Measurements from ENCODE around the gene FAM180A. TPM values are rescaled to one million over a fixed set of nuclear protein-coding genes. Genes with fewer than 3 reads are reported as not detected.

The FAM180A gene
- total and polyA plus RNA-seq, 10 donors: 0.19 to 1.3 (median 0.85) TPM; not detected in 5

DNA sequence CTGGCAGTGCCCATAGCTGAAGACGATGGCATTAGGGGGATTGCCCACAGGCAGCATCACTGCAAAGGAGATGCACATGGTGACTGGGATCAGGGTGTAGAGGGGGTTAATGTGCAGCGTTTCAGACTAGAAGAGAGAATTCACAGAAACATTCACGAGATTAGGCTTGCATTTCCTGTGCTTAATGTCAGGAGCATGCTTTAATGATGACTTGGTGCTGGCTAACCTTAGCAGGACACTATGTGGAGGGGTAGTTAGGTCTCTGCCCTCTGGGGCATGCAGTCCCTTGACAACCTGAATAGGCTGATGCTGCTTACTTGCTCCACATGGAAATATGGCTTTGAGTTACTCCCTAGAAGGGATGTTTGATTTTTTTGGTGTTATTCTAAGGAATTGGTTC is 64.5 kb downstream of the FAM180A start:
- Histone ChIP-seq H3K27me3 (replicated peaks in 1 of 7) (no peaks in the 10 kb centered on the region), H3K36me3 (peaks cover 0 to 53% (median 0%) of the 10 kb centered on the region in 6 donors), H3K27ac (no peak overlapping the region), H3K4me1 (peaks cover 0 to 13% (median 0%) of the 10 kb centered on the region in 6 donors), H3K4me3 (no peak overlapping the region), H3K9me3 (no peaks in the 10 kb centered on the region)
- 52 to 76% (median 72%) methylated on average over 3 of the region's 3 CpGs for WGBS, 5 donors
- TF ChIP-seq POLR2AphosphoS5 (IDR thresholded peaks at IDR 0.05): no peak
- TF ChIP-seq, protein P1, sequence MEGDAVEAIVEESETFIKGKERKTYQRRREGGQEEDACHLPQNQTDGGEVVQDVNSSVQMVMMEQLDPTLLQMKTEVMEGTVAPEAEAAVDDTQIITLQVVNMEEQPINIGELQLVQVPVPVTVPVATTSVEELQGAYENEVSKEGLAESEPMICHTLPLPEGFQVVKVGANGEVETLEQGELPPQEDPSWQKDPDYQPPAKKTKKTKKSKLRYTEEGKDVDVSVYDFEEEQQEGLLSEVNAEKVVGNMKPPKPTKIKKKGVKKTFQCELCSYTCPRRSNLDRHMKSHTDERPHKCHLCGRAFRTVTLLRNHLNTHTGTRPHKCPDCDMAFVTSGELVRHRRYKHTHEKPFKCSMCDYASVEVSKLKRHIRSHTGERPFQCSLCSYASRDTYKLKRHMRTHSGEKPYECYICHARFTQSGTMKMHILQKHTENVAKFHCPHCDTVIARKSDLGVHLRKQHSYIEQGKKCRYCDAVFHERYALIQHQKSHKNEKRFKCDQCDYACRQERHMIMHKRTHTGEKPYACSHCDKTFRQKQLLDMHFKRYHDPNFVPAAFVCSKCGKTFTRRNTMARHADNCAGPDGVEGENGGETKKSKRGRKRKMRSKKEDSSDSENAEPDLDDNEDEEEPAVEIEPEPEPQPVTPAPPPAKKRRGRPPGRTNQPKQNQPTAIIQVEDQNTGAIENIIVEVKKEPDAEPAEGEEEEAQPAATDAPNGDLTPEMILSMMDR (IDR thresholded peaks at IDR 0.05 in 8 of 11, conservative IDR thresholded peaks at IDR 0.05 in 3 of 11): no peak
- TF ChIP-seq POLR2A (IDR thresholded peaks at IDR 0.05): no peak
- no peak for DNase-seq
- intact Hi-C loops (cut with DNase I; ENCODE audit: low total_unique reads): no loop called here

DNA sequence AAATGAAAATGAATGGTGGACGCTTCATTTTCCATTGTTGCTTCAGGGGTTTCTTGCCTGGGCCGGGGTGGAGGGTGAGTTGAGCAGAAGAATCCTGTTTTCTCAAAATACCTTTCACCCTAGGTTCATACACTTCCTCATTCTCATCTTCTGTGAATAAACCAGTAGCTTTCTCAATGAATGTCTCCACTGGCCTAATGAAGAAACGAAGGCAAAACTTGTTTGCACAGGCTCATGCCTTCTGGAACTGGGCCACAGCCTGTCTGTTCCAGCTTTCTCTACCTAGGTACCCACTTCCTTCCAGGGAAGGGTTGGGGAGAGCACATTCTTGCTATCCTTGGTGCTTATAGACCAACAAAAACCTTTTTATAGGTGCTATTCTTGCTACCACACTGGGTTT is 65.0 kb downstream of the FAM180A start:
- TF ChIP-seq POLR2A (IDR thresholded peaks at IDR 0.05): no peak
- WGBS, 5 donors: 79 to 87% (median 85%) methylated on average over 3 of the region's 3 CpGs
- Histone ChIP-seq H3K4me3 (no peak overlapping the region), H3K9me3 (no peaks in the 10 kb centered on the region), H3K27ac (no peak overlapping the region), H3K36me3 (peaks cover 0 to 53% (median 0%) of the 10 kb centered on the region in 6 donors), H3K4me1 (peaks cover 0 to 13% (median 0%) of the 10 kb centered on the region in 6 donors), H3K27me3 (replicated peaks in 1 of 7) (no peaks in the 10 kb centered on the region)
- intact Hi-C loops (cut with DNase I; ENCODE audit: low total_unique reads): no loop called here
- DNase-seq: no peak

DNA sequence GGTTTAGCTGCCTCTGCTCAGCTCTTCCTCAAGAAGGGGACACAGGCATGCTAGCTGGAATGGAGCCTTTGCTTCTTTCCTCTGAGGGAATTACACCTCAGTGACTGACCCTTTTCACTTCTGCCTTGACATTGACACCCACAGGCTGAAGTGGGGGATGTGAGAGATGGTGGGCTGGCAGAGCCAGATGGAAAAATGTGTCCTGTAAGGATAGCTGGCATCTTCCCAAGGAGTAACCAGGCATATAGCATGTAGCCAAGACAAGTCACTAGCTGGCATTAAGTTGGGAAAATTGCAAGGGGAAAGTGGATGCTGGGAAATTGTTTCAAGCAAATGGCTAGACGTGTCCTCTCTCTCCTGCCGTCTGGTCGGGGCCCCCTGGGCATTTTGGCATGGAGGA is 66.4 kb downstream of the FAM180A start:
- Histone ChIP-seq H3K4me1 (peaks cover 0 to 13% (median 0%) of the 10 kb centered on the region in 6 donors), H3K27me3 (replicated peaks in 1 of 7) (no peaks in the 10 kb centered on the region), H3K27ac (no peak overlapping the region), H3K4me3 (no peak overlapping the region), H3K36me3 (peaks cover 0 to 65% (median 0%) of the 10 kb centered on the region in 6 donors), H3K9me3 (no peaks in the 10 kb centered on the region)
- intact Hi-C loops (cut with DNase I; ENCODE audit: low total_unique reads): no loop called here
- no peak for DNase-seq
- 75 to 97% (median 96%) methylated on average over 3 of the region's 3 CpGs for WGBS, 5 donors
- TF ChIP-seq, protein P1 (IDR thresholded peaks at IDR 0.05 in 8 of 11, conservative IDR thresholded peaks at IDR 0.05 in 3 of 11): no peak
- TF ChIP-seq POLR2A (IDR thresholded peaks at IDR 0.05) (no peak), POLR2AphosphoS5 (IDR thresholded peaks at IDR 0.05) (no peak)

DNA sequence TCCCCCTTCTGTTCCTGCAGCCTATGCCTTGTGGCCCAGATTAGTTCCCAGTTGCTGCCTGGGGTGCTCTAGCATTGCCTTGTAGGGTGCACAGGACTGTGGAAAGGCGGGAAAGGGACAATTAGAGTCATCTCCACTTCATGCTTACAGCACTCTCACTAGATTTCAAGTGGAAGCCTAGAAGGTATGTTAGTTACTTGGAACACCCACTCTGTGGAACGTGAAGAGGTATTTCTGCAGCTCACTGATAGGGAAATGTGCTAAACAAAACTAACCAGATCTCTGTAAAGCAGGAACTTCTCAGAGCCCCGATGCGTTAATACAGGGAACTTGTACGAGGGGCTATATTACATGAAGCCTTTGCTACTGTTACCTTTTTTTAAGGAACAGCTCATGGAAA is 66.9 kb downstream of the FAM180A start:
- Histone ChIP-seq H3K4me3 (no peak overlapping the region), H3K36me3 (peaks cover 0 to 66% (median 1%) of the 10 kb centered on the region in 6 donors), H3K9me3 (no peaks in the 10 kb centered on the region), H3K4me1 (peaks cover 0 to 13% (median 0%) of the 10 kb centered on the region in 6 donors), H3K27me3 (replicated peaks in 1 of 7) (no peaks in the 10 kb centered on the region), H3K27ac (no peak overlapping the region)
- intact Hi-C loops (cut with DNase I; ENCODE audit: low total_unique reads): no loop called here
- no peak for DNase-seq
- TF ChIP-seq POLR2A (IDR thresholded peaks at IDR 0.05) (no peak), POLR2AphosphoS5 (IDR thresholded peaks at IDR 0.05) (no peak)
- TF ChIP-seq, protein P1 (IDR thresholded peaks at IDR 0.05 in 8 of 11, conservative IDR thresholded peaks at IDR 0.05 in 3 of 11): no peak
- WGBS, 5 donors: 65 to 87% (median 75%) methylated on average over 5 of the region's 5 CpGs

Other genes starting within 250 kb of the FAM180A start
- gene CNOT4, start 238.7 kb downstream of the FAM180A start, total RNA-seq: 10 to 100 TPM; 22.4 to 36.9 (median 28.6) TPM
- gene CNOT4, start 238.7 kb downstream of the FAM180A start, polyA plus RNA-seq: 1 to 10 TPM; 5.3 to 6.3 (median 6.0) TPM
- 10 to 100 TPM; 38.4 to 55.5 (median 51.1) TPM for gene NUP205, start 190.9 kb downstream of the FAM180A start, total RNA-seq
- 10 to 100 TPM; 29.8 to 40.8 (median 34.1) TPM for gene NUP205, start 190.9 kb downstream of the FAM180A start, polyA plus RNA-seq
- 10 to 100 TPM; 20.0 to 25.9 (median 23.9) TPM for gene STMP1, start 86.3 kb downstream of the FAM180A start, total RNA-seq
- 10 to 100 TPM; 17.4 to 27.0 (median 22.3) TPM for gene STMP1, start 86.3 kb downstream of the FAM180A start, polyA plus RNA-seq
- gene SLC13A4, start 20.6 kb downstream of the FAM180A start, total RNA-seq: under 1 TPM in 1 of 7 donors, not detected in 6; 0.20 TPM
- under 1 TPM in 1 of 3 donors, not detected in 2; 0.16 TPM for gene SLC13A4, start 20.6 kb downstream of the FAM180A start, polyA plus RNA-seq
- gene MTPN, start 228.5 kb upstream of the FAM180A start, total RNA-seq: 100 to 1,000 TPM; 154 to 192 (median 167) TPM
- gene MTPN, start 228.5 kb upstream of the FAM180A start, polyA plus RNA-seq: 10 to 100 TPM; 43.2 to 90.4 (median 76.5) TPM

All from spleen (tissue), 11 donors.